ENCODE data around the gene PSMB1. TPM values are rescaled to one million over a fixed set of nuclear protein-coding genes. Genes with fewer than 3 reads are reported as not detected.

Gene PSMB1
- total and polyA plus RNA-seq, 9 of the 15 experiments (the other 6 are each of a cell fraction or from before 2014, with no cell fraction given) = 447 to 2,953 (median 884) TPM

DNA sequence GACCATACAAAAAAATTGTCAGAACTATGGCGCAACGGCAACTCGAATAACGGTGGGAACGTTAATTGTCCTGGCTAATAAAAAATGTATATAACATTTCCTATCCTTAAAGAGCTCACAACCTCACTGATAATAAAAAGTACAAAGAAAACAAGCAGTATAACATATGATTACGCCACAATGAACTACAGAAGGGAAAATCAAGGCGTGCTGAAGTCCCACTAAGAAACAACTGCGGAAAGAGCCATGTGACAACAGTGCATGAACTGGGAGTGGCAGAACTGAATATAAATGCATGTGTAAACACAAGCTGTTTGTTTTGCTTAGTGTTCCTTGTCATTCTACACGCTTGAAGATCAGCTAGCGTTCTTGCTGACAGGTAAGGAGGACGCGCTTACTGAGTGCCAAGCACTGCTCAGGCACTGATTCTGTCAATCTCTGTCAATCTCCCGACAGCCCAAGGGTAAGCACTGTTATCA, 466 bp upstream of the PSMB1 start (continued):
- TF ChIP-seq, protein P1, sequence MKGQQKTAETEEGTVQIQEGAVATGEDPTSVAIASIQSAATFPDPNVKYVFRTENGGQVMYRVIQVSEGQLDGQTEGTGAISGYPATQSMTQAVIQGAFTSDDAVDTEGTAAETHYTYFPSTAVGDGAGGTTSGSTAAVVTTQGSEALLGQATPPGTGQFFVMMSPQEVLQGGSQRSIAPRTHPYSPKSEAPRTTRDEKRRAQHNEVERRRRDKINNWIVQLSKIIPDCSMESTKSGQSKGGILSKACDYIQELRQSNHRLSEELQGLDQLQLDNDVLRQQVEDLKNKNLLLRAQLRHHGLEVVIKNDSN (CRISPR knock-in tag; IDR thresholded peaks at IDR 0.05) = peak; percentile 72
- TF ChIP-seq HSF4 (CRISPR knock-in tag; IDR thresholded peaks at IDR 0.05; ENCODE audit: borderline replicate concordance) = no peak
- no peak for TF ChIP-seq HNRNPK (IDR thresholded peaks at IDR 0.05; ENCODE audit: low read depth, low read length, poor library complexity, severe bottlenecking)
- TF ChIP-seq, protein P2, sequence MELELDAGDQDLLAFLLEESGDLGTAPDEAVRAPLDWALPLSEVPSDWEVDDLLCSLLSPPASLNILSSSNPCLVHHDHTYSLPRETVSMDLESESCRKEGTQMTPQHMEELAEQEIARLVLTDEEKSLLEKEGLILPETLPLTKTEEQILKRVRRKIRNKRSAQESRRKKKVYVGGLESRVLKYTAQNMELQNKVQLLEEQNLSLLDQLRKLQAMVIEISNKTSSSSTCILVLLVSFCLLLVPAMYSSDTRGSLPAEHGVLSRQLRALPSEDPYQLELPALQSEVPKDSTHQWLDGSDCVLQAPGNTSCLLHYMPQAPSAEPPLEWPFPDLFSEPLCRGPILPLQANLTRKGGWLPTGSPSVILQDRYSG (tag; conservative IDR thresholded peaks at IDR 0.05; ENCODE audit: low read depth) = no peak
- TF ChIP-seq MXI1 (IDR thresholded peaks at IDR 0.05; ENCODE audit: low read depth, low read length) = 0 out of 2 replicates have a peak, but pooled peaks have one; percentile 41
- TF ChIP-seq CHCHD3 (CRISPR knock-in tag; IDR thresholded peaks at IDR 0.05) = no peak
- TF ChIP-seq PML (IDR thresholded peaks at IDR 0.05; ENCODE audit: low read length) = no peak
- TF ChIP-seq, protein P3, sequence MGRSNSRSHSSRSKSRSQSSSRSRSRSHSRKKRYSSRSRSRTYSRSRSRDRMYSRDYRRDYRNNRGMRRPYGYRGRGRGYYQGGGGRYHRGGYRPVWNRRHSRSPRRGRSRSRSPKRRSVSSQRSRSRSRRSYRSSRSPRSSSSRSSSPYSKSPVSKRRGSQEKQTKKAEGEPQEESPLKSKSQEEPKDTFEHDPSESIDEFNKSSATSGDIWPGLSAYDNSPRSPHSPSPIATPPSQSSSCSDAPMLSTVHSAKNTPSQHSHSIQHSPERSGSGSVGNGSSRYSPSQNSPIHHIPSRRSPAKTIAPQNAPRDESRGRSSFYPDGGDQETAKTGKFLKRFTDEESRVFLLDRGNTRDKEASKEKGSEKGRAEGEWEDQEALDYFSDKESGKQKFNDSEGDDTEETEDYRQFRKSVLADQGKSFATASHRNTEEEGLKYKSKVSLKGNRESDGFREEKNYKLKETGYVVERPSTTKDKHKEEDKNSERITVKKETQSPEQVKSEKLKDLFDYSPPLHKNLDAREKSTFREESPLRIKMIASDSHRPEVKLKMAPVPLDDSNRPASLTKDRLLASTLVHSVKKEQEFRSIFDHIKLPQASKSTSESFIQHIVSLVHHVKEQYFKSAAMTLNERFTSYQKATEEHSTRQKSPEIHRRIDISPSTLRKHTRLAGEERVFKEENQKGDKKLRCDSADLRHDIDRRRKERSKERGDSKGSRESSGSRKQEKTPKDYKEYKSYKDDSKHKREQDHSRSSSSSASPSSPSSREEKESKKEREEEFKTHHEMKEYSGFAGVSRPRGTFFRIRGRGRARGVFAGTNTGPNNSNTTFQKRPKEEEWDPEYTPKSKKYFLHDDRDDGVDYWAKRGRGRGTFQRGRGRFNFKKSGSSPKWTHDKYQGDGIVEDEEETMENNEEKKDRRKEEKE (IDR thresholded peaks at IDR 0.05; ENCODE audit: borderline replicate concordance in 1 of 2, control insufficient read depth in 1 of 2, low read depth in 2 of 2, low read length in 1 of 2) = no peak
- TF ChIP-seq, protein P4, sequence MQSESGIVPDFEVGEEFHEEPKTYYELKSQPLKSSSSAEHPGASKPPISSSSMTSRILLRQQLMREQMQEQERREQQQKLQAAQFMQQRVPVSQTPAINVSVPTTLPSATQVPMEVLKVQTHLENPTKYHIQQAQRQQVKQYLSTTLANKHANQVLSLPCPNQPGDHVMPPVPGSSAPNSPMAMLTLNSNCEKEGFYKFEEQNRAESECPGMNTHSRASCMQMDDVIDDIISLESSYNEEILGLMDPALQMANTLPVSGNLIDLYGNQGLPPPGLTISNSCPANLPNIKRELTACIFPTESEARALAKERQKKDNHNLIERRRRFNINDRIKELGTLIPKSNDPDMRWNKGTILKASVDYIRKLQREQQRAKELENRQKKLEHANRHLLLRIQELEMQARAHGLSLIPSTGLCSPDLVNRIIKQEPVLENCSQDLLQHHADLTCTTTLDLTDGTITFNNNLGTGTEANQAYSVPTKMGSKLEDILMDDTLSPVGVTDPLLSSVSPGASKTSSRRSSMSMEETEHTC (IDR thresholded peaks at IDR 0.05) = no peak
- no peak for TF ChIP-seq ZNF23 (CRISPR knock-in tag; IDR thresholded peaks at IDR 0.05)
- no peak for TF ChIP-seq FOXJ3 (CRISPR knock-in tag; IDR thresholded peaks at IDR 0.05)
- TF ChIP-seq SRF (CRISPR knock-in tag; IDR thresholded peaks at IDR 0.05) = no peak
- peak; percentile 86 for TF ChIP-seq MEIS2 (IDR thresholded peaks at IDR 0.05; ENCODE audit: partially characterized antibody)
- TF ChIP-seq TAF15 (IDR thresholded peaks at IDR 0.05; ENCODE audit: low read depth, low read length) = no peak
- no peak for TF ChIP-seq EP300 (IDR thresholded peaks at IDR 0.05; ENCODE audit: low read length)
- TF ChIP-seq THRAP3 (IDR thresholded peaks at IDR 0.05; ENCODE audit: borderline replicate concordance) = 0 out of 2 replicates have a peak, but pooled peaks have one; percentile 51
- TF ChIP-seq, protein P5, sequence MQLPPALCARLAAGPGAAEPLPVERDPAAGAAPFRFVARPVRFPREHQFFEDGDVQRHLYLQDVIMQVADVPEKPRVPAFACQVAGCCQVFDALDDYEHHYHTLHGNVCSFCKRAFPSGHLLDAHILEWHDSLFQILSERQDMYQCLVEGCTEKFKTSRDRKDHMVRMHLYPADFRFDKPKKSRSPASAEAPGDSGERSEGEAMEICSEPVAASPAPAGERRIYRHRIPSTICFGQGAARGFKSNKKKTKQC (CRISPR knock-in tag; IDR thresholded peaks at IDR 0.05) = no peak
- TF ChIP-seq, protein P6, sequence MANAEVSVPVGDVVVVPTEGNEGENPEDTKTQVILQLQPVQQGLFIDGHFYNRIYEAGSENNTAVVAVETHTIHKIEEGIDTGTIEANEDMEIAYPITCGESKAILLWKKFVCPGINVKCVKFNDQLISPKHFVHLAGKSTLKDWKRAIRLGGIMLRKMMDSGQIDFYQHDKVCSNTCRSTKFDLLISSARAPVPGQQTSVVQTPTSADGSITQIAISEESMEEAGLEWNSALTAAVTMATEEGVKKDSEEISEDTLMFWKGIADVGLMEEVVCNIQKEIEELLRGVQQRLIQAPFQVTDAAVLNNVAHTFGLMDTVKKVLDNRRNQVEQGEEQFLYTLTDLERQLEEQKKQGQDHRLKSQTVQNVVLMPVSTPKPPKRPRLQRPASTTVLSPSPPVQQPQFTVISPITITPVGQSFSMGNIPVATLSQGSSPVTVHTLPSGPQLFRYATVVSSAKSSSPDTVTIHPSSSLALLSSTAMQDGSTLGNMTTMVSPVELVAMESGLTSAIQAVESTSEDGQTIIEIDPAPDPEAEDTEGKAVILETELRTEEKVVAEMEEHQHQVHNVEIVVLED (CRISPR knock-in tag; IDR thresholded peaks at IDR 0.05) = no peak

Data from K562 (cell line).